ENCODE results near the gene FRMD1. TPM values are rescaled to one million over a fixed set of nuclear protein-coding genes. Genes with fewer than 3 reads are reported as not detected.

FRMD1 gene
- total RNA-seq, 1 experiment from 2014 or later = not detected

DNA sequence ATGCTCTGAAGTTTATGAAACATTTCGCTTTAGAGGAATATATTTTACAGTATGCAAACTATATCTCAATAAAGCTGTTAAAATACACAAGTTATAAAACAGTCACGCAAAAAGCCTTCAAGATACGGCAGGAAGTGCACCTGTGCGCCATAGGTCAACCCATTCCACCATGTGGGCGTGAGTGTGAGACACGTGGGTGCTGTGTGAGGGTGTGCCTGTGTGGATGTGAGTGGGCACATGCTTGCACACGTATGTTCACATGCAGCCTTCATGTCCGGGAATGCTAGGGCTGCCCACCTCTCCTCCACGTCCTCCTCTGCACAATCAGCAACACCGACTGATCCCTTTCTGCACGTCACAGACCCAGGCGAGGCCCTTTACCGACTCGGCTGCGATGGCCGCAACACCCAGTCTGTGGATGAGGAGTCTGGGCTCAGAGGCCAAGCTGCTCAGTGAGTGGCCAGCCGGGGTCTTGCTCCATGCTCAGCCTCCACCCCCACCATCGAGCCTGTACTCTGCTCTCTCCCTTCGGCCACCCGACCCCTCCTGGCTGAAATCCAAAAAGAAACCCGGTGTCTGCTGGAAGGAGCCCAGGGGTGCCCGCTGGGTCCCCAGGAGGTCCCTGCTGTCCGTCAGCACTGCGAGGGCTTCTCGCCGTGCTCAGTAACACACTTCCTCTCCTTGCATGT, 3.0 kb upstream of the FRMD1 start:
- no peak for ATAC-seq
- TF ChIP-seq EZH2phosphoT487 (IDR thresholded peaks at IDR 0.05; ENCODE audit: borderline replicate concordance, low read length) = no peak
- TF ChIP-seq EZH2 (IDR thresholded peaks at IDR 0.05; ENCODE audit: low read length, unreplicated experiment) = no peak
- TF ChIP-seq, protein P1, sequence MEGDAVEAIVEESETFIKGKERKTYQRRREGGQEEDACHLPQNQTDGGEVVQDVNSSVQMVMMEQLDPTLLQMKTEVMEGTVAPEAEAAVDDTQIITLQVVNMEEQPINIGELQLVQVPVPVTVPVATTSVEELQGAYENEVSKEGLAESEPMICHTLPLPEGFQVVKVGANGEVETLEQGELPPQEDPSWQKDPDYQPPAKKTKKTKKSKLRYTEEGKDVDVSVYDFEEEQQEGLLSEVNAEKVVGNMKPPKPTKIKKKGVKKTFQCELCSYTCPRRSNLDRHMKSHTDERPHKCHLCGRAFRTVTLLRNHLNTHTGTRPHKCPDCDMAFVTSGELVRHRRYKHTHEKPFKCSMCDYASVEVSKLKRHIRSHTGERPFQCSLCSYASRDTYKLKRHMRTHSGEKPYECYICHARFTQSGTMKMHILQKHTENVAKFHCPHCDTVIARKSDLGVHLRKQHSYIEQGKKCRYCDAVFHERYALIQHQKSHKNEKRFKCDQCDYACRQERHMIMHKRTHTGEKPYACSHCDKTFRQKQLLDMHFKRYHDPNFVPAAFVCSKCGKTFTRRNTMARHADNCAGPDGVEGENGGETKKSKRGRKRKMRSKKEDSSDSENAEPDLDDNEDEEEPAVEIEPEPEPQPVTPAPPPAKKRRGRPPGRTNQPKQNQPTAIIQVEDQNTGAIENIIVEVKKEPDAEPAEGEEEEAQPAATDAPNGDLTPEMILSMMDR (conservative IDR thresholded peaks at IDR 0.05; ENCODE audit: low read depth, low read length) = no peak
- Histone ChIP-seq H3K4me2 (ENCODE audit: low read length) (no peak overlapping the region), H3K36me3 (ENCODE audit: low read depth, low read length) (no peaks in the 10 kb centered on the region), H3K9me3 (ENCODE audit: low read length) (no peaks in the 10 kb centered on the region), H3K9ac (ENCODE audit: low read length) (no peak overlapping the region), H3K27ac (ENCODE audit: low read length) (no peak overlapping the region), H3K79me2 (ENCODE audit: low read length) (no peaks in the 10 kb centered on the region), H3K4me3 (ENCODE audit: low read length) (no peak overlapping the region), H2AFZ (ENCODE audit: low read length) (no peak overlapping the region), H4K20me1 (ENCODE audit: low read length) (no peaks in the 10 kb centered on the region), H3K9me2 (replicated peaks; ENCODE audit: low read length) (no peaks in the 10 kb centered on the region), H3K27me3 (ENCODE audit: low read length) (no peaks in the 10 kb centered on the region), H3K4me1 (ENCODE audit: insufficient read depth, low read length) (no peaks in the 10 kb centered on the region), H3F3A (ENCODE audit: low read length, unreplicated experiment) (no peaks in the 10 kb centered on the region)
- no TSS peak for BruUV-seq (replicated peaks)
- intact Hi-C loops (cut with micrococcal nuclease) = no loop called here
- CTCF ChIA-PET = no interaction called here
- DNase-seq = no peak
- POLR2A ChIA-PET (ENCODE audit: unreplicated experiment) = no interaction called here

DNA sequence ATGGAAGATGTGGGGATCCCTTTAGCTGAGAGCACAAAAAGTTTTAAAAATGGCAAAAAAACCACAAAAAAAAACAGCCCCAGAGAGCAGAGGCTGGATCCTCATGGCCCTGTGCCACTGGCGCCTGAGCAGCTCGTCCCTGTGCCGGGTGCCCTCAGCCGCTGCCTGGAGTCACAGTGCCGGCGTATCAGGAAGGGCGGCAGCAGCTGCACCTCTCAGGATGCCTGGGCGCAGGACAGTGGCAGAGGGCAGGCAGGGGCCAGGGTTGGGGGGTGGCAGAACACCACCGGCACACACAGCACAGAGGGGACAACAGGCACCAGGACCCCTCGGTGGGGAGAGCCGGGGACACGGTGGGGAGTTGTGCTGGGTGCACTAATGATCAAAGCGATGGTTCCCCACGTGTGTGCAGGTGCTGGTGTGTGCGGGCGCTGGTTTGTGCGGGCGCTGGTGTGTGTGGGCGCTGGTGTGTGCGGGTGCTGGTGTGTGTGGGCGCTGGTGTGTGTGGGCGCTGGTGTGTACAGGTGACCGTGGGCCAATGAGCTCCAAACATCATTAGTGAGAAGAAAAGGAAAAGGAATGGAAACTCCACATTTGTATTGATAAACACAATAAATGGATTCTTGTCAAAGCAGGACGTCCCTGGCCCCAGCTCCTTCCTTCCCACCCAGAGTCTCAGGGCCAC, 1.5 kb upstream of the FRMD1 start:
- no TSS peak for BruUV-seq (replicated peaks)
- H3F3A ChIP-seq (ENCODE audit: low read length, unreplicated experiment) = no peaks in the 10 kb centered on the region

More for the DNA sequence above, 1.5 kb upstream of the FRMD1 start:
- Histone ChIP-seq H3K9ac (ENCODE audit: low read length) (no peak overlapping the region), H3K36me3 (ENCODE audit: low read depth, low read length) (no peaks in the 10 kb centered on the region), H3K4me3 (ENCODE audit: low read length) (no peak overlapping the region), H3K9me2 (replicated peaks; ENCODE audit: low read length) (no peaks in the 10 kb centered on the region), H3K9me3 (ENCODE audit: low read length) (no peaks in the 10 kb centered on the region), H3K27me3 (ENCODE audit: low read length) (no peaks in the 10 kb centered on the region), H3K27ac (ENCODE audit: low read length) (no peak overlapping the region), H4K20me1 (ENCODE audit: low read length) (no peaks in the 10 kb centered on the region), H2AFZ (ENCODE audit: low read length) (no peak overlapping the region), H3K4me1 (ENCODE audit: insufficient read depth, low read length) (no peaks in the 10 kb centered on the region), H3K79me2 (ENCODE audit: low read length) (no peaks in the 10 kb centered on the region), H3K4me2 (ENCODE audit: low read length) (no peak overlapping the region)
- ChIA-PET POLR2A (ENCODE audit: unreplicated experiment) (no interaction called here), CTCF (no interaction called here)
- DNase-seq (no peak), ATAC-seq (no peak)
- TF ChIP-seq EZH2phosphoT487 (IDR thresholded peaks at IDR 0.05; ENCODE audit: borderline replicate concordance, low read length) = no peak
- TF ChIP-seq, protein P1 (conservative IDR thresholded peaks at IDR 0.05; ENCODE audit: low read depth, low read length) = no peak
- TF ChIP-seq EZH2 (IDR thresholded peaks at IDR 0.05; ENCODE audit: low read length, unreplicated experiment) = no peak
- intact Hi-C loops (cut with micrococcal nuclease) = no loop called here
